Fibroblast of lung (primary cell): ENCODE measurements around the gene GMPR.

ENCODE experiments used
- CTCF ChIP-seq, 2 donors: IDR thresholded peaks in 1 of 2; conservative IDR thresholded peaks in 1 of 2; 1 replicate in 1 of 2; 2 replicates in 1 of 2; pipeline ENCODE4 v1.5.1; 2011 to 2012; ENCODE audit warnings: low read length in 2 of 2, control low read depth in 1 of 2, inconsistent platforms in 1 of 2, low read depth in 1 of 2, mild to moderate bottlenecking in 1 of 2
- EZH2 ChIP-seq: IDR thresholded peaks from 2 replicates; pipeline ENCODE4 v1.5.1; 2012; ENCODE audit warnings: low read length, control low read depth, mild to moderate bottlenecking; ENCODE audit errors: missing control alignments

GRCh38 chr6:16252686-16253299 lies 14.4 kb downstream of the GMPR start:
- TF ChIP-seq CTCF (conservative IDR thresholded peaks at IDR 0.05 in 1 of 2, IDR thresholded peaks at IDR 0.05 in 1 of 2; ENCODE audit: low read depth in 1 of 2, low read length in 2 of 2), result no peak
- TF ChIP-seq EZH2, result no peak
